NCI-H2196 treated with DMSO at 0.1 percent for 48 hours (cell line): ENCODE measurements around the gene CHST11.
A peak's percentile ranks its signal among the peaks of the same experiment; 100 is the strongest.
"Not testable (repeated sequence)": the region's sequence is repeated elsewhere in the genome, so short reads cannot be mapped to it uniquely, and the experiment has no call there.

ENCODE experiments used
- DNase-seq: peaks from one replicate; lab custom pipeline; 2025; ENCODE audit not compliant: unreplicated experiment; lab: John Stamatoyannopoulos, UW

The CHST11 gene

GRCh38 chr12:104785886-104786285 lies 329.1 kb downstream of the CHST11 start:
- no peak for DNase-seq

GRCh38 chr12:104786352-104786751 lies 329.6 kb downstream of the CHST11 start:
- DNase-seq = no peak

- DNase-seq = peak; percentile 13
Measured at GRCh38 chr12:104788840-104789271, 332.1 kb downstream of the CHST11 start.

GRCh38 chr12:104790296-104791125 lies 333.8 kb downstream of the CHST11 start:
- no peak for DNase-seq

GRCh38 chr12:104792570-104792969 lies 335.8 kb downstream of the CHST11 start:
- DNase-seq = no peak

DNA sequence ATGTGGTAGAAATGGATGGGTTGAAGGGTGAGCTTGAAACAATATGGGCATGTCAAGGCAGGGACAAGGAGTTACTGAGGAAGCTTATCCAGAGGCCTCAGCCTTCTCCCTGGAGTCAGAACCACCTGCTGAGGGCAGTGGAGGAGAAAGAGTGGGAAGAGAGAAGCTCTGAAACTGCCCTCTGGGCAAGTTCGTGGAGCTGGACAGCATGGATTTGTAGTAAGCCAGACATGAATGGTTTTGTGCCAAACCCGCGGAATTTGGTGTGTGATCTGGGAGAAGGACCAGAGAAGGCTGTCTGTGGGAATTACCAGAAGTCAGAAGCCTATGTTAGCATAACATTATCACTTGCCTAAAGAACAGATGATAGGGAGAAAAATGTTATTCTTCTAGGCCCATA lies 336.5 kb downstream of the CHST11 start:
- DNase-seq = no peak

DNA sequence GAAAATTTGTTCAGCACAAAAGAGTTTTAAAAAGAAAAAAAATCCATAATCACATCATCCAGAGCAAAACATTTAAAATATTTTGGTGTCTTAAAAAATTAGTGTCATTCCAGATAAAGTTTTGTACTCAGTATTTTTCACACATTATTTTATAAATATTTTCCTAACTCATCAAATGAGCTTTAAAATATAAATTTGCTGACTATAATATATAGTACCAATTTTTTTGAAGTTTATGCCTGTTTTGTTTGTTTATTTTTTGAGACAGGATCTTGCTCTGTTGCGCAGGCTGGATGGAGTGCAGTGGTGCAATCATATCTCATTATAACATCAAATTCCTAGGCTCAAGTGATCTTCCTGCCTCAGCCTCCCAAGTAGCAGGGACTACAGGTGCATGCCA lies 337.2 kb downstream of the CHST11 start:
- no peak for DNase-seq

GRCh38 chr12:104796475-104796862 lies 339.7 kb downstream of the CHST11 start:
- DNase-seq = no peak

GRCh38 chr12:104799458-104799857 lies 342.7 kb downstream of the CHST11 start:
- DNase-seq = no peak

DNA sequence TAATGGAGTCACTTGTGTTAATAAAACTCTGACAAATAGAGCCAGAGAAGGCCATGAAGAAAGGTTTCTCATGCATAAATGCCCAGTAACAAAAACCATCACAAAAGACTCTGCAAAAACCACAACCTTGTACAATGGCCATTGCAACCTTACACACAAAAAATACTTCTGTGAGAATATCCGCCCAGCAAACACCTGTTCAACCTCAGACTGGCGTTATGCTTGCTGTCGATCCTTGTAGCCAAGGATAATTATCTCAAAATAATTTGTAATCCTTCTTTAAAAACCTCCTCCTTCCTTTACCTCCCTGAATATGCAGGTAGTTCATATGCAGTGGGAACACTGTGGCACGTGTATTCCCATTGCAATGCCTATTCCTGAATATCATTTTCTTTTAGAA lies 344.3 kb downstream of the CHST11 start:
- DNase-seq = no peak

- DNase-seq = no peak
Measured at GRCh38 chr12:104801427-104801826, 344.7 kb downstream of the CHST11 start.

- no peak for DNase-seq
Measured at GRCh38 chr12:104802208-104802607, 345.5 kb downstream of the CHST11 start.

GRCh38 chr12:104805186-104805585 lies 348.4 kb downstream of the CHST11 start:
- no peak for DNase-seq

DNA sequence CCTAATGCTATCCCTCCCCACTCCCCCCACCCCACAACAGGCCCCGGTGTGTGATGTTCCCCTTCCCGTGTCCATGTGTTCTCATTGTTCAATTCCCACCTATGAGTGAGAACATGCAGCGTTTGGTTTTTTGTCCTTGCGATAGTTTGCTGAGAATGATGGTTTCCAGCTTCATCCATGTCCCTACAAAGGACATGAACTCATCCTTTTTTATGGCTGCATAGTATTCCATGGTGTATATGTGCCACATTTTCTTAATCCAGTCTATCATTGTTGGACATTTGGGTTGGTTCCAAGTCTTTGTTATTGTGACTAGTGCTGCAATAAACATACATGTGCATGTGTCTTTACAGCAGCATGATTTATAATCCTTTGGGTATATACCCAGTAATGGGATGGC lies 349.4 kb downstream of the CHST11 start:
- DNase-seq = not testable (repeated sequence)

DNA sequence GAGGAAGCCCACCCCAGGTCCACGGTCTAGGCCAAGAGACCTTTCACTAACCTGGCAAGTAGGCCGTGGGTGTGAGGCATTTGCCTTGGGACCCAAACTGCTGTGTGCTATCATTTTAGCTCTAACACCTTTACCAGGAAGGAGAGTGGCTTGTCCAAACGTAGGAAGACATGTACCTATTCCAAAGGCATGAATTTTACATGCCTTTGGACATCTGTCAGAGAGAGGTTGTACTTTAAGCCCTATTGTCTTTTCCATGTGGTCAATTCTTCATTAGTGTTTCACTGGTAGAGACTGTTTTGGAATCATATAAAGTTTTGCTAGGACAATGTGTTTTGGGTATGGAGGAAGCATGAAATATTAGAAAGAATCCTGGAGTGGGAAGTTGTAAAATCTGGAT lies 352.5 kb downstream of the CHST11 start:
- DNase-seq = no peak

DNA sequence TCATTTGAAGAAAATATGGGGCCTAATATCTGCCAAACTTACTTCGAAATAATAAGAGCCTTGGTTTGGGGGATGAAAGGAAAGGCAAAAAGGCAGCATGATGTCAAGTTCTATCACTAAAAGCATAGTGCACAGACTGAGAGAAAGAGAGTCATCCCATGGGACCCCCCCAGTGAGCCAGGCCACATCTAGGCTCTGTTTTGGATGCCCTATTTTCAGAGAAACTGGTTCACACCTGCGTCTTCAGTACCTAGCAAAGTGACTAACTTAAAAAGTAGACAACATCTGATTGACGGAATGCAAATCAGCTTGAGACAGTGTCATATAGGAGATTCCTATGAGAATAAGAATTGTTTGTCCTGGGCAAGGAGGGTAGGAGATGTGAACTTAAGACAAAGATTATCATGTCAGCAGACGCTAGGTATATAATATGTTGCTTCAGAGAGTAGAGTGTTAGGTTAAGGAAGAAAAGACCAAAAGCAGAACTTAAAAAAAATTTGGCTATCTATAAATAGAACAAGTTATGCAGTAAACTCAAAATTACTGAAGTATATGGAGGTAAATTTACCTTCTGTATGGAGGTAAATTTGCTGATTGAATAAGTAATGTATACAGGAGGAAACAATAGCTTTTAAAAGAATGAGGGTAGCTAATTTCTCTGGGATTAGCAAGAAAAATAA lies 353.1 kb downstream of the CHST11 start:
- no peak for DNase-seq
